ENCODE results near the gene PRKD3.

The PRKD3 gene

DNA sequence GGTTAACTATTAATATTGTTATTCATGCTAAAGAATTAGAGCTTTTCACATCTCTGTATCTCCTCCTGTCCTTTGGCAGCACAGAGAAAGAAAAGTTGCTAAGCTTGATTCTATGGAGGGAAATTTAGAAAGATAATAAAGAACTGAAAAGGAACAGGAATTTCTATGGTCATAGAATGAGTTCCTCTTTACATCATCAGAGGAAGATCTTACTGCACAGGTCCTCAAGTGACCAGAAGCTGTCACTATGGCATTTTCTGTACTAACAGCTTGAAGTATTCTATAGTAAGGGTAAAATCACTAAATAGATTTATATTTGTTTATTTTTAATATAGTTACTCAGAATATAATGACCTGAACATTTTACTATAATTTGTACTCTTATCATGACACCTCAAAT lies 6.0 kb upstream of the PRKD3 start:
- Histone ChIP-seq H3K27me3 (ENCODE audit: low read length) (no peaks in the 10 kb centered on the region), H3K9ac (ENCODE audit: low read length) (no peak overlapping the region), H3K9me3 (ENCODE audit: insufficient read depth, low read length) (no peaks in the 10 kb centered on the region), H3K9me2 (replicated peaks; ENCODE audit: insufficient read depth, low read length) (no peaks in the 10 kb centered on the region), H3K4me3 (ENCODE audit: insufficient read depth, low read length, poor library complexity, severe bottlenecking) (no peak overlapping the region), H3K27ac (ENCODE audit: low read depth, low read length) (no peak overlapping the region), H2AFZ (ENCODE audit: low read depth, low read length, severe bottlenecking) (no peak overlapping the region), H3K4me2 (ENCODE audit: low read depth, low read length, poor library complexity, severe bottlenecking) (no peak overlapping the region), H3K36me3 (ENCODE audit: low read length) (no peaks in the 10 kb centered on the region), H3K79me2 (ENCODE audit: insufficient read depth, low read length) (no peaks in the 10 kb centered on the region), H4K20me1 (ENCODE audit: low read depth, low read length) (no peaks in the 10 kb centered on the region), H3F3A (ENCODE audit: insufficient read depth) (peaks cover 13% of the 10 kb centered on the region)
- TF ChIP-seq EZH2phosphoT487 (conservative IDR thresholded peaks at IDR 0.05; ENCODE audit: low read length): no peak
- TF ChIP-seq, protein P1, sequence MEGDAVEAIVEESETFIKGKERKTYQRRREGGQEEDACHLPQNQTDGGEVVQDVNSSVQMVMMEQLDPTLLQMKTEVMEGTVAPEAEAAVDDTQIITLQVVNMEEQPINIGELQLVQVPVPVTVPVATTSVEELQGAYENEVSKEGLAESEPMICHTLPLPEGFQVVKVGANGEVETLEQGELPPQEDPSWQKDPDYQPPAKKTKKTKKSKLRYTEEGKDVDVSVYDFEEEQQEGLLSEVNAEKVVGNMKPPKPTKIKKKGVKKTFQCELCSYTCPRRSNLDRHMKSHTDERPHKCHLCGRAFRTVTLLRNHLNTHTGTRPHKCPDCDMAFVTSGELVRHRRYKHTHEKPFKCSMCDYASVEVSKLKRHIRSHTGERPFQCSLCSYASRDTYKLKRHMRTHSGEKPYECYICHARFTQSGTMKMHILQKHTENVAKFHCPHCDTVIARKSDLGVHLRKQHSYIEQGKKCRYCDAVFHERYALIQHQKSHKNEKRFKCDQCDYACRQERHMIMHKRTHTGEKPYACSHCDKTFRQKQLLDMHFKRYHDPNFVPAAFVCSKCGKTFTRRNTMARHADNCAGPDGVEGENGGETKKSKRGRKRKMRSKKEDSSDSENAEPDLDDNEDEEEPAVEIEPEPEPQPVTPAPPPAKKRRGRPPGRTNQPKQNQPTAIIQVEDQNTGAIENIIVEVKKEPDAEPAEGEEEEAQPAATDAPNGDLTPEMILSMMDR (IDR thresholded peaks at IDR 0.05; ENCODE audit: insufficient read depth, low read length, poor library complexity, severe bottlenecking): no peak

DNA sequence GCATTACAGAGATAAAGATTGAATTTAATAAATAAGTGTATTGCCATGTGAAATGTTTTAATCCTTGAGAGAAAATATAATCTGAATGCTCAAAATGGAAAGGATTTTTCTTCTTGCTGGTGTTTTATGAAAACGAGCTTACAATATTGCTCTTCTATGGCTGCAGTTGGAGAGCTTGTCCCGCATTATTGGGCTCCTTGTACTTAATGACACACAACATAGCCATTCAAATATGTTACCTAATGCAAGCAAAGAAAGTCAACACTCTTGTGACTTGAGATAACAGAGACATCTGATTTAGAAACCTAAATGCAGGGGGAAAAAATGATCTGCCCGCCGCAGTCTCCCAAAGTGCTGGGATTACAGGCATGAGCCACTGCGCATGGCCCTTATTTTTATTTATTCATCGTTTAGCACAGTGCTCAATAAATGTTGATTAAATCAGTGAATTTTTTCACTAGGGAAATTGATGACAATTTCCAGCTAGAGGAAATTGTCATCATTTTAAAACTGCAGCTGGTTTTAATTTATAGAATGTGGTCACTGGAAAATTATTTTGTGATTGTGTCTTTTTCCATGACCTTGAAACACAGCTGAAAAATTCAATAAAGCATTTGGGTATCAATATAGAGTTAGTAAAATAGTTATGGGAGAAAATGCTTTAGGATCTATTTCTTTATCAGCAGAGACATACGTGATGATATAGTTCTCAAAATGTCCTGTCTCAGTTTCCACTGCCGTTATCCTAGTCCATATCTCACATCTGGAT lies 2.4 kb upstream of the PRKD3 start:
- Histone ChIP-seq H3K79me2 (ENCODE audit: insufficient read depth, low read length) (peaks cover 21% of the 10 kb centered on the region), H3K4me2 (ENCODE audit: low read depth, low read length, poor library complexity, severe bottlenecking) (no peak overlapping the region), H3K36me3 (ENCODE audit: low read length) (peaks cover 14% of the 10 kb centered on the region), H3F3A (ENCODE audit: insufficient read depth) (peaks cover 23% of the 10 kb centered on the region), H4K20me1 (ENCODE audit: low read depth, low read length) (no peaks in the 10 kb centered on the region; the same call in 1 of the 2 replicates), H2AFZ (ENCODE audit: low read depth, low read length, severe bottlenecking) (no peak overlapping the region), H3K9me2 (replicated peaks; ENCODE audit: insufficient read depth, low read length) (no peaks in the 10 kb centered on the region), H3K9ac (ENCODE audit: low read length) (no peak overlapping the region), H3K27me3 (ENCODE audit: low read length) (no peaks in the 10 kb centered on the region), H3K27ac (ENCODE audit: low read depth, low read length) (no peak overlapping the region), H3K9me3 (ENCODE audit: insufficient read depth, low read length) (no peaks in the 10 kb centered on the region), H3K4me3 (ENCODE audit: insufficient read depth, low read length, poor library complexity, severe bottlenecking) (no peak overlapping the region)
- no peak for TF ChIP-seq EZH2phosphoT487 (conservative IDR thresholded peaks at IDR 0.05; ENCODE audit: low read length)
- TF ChIP-seq, protein P1 (IDR thresholded peaks at IDR 0.05; ENCODE audit: insufficient read depth, low read length, poor library complexity, severe bottlenecking): no peak

DNA sequence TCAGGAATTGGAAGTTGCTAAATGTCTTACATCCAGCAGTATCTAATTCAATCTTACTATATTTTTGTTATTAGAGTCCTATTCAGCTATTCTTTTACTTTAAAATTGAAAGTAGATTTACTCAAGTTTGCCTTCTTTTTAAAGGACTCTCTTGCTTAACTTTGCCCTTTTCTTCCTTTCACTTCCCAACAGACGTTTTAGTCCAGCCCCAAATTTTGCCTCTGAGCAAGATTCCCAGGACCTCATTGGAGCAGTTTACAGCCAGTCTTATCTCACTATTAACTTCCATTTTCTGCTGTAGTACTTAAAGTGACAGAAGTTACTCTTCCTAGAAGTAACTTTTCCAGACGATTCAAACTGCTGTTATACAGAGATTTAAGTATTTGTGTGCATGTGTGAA lies 1.7 kb upstream of the PRKD3 start:
- Histone ChIP-seq H3K27me3 (ENCODE audit: low read length) (no peaks in the 10 kb centered on the region), H2AFZ (ENCODE audit: low read depth, low read length, severe bottlenecking) (no peak overlapping the region), H3K9ac (ENCODE audit: low read length) (no peak overlapping the region), H3K79me2 (ENCODE audit: insufficient read depth, low read length) (peaks cover 29% of the 10 kb centered on the region), H3K27ac (ENCODE audit: low read depth, low read length) (no peak overlapping the region), H3F3A (ENCODE audit: insufficient read depth) (peaks cover 23% of the 10 kb centered on the region), H3K4me2 (ENCODE audit: low read depth, low read length, poor library complexity, severe bottlenecking) (peak overlapping the region; percentile 59), H3K36me3 (ENCODE audit: low read length) (peaks cover 14% of the 10 kb centered on the region), H3K9me2 (replicated peaks; ENCODE audit: insufficient read depth, low read length) (no peaks in the 10 kb centered on the region), H3K9me3 (ENCODE audit: insufficient read depth, low read length) (no peaks in the 10 kb centered on the region), H4K20me1 (ENCODE audit: low read depth, low read length) (no peaks in the 10 kb centered on the region; the same call in 1 of the 2 replicates), H3K4me3 (ENCODE audit: insufficient read depth, low read length, poor library complexity, severe bottlenecking) (no peak overlapping the region)
- TF ChIP-seq, protein P1 (IDR thresholded peaks at IDR 0.05; ENCODE audit: insufficient read depth, low read length, poor library complexity, severe bottlenecking): no peak
- no peak for TF ChIP-seq EZH2phosphoT487 (conservative IDR thresholded peaks at IDR 0.05; ENCODE audit: low read length)

Measured in SU-DHL-6 (cell line).